ENCODE data around the gene NFATC1. TPM values are rescaled to one million over a fixed set of nuclear protein-coding genes. Genes with fewer than 3 reads are reported as not detected.

Gene NFATC1
- total RNA-seq, 4 donors from 2014 or later: 0.79 to 4.8 (median 2.6) TPM

GRCh38 chr18:79381811-79382311, 13.9 kb upstream of the NFATC1 start:
- Histone ChIP-seq H3K4me3 (no peak overlapping the region), H3K4me1 (peaks cover 0 to 17% (median 5%) of the 10 kb centered on the region in 3 donors), H3K36me3 (peaks cover 0 to 19% (median 0%) of the 10 kb centered on the region in 3 donors), H3K9me3 (no peaks in the 10 kb centered on the region), H3K27me3 (peaks cover 0 to 41% (median 0%) of the 10 kb centered on the region in 4 donors), H3K27ac (no peak overlapping the region)
- DNase-seq: no peak
- no peak for TF ChIP-seq CTCF (IDR thresholded peaks at IDR 0.05)
- TF ChIP-seq POLR2A (IDR thresholded peaks at IDR 0.05): no peak
- intact Hi-C loops (cut with DNase I): loop anchor here (2.0 to 5.0 kb wide), 2 partner anchors 145 to 261 kb away; no protein-coding TSS in a partner anchor
- 45 to 83% methylated on average over 4 to 11 of the region's 16 CpGs for WGBS, 2 donors

GRCh38 chr18:79382681-79383387, 12.9 kb upstream of the NFATC1 start:
- WGBS, 2 donors: 74 to 76% methylated on average over 5 to 12 of the region's 27 CpGs
- H3K27ac ChIP-seq: no peak overlapping the region
- peaks cover 0 to 17% (median 5%) of the 10 kb centered on the region in 3 donors for H3K4me1 ChIP-seq
- intact Hi-C loops (cut with DNase I): loop anchor here (5.0 kb wide), 1 partner anchor 144 kb away; no protein-coding TSS in a partner anchor
- no peak for DNase-seq
- H3K27me3 ChIP-seq: peaks cover 0 to 51% (median 0%) of the 10 kb centered on the region in 4 donors
- TF ChIP-seq CTCF (IDR thresholded peaks at IDR 0.05) (no peak), POLR2A (IDR thresholded peaks at IDR 0.05) (no peak)
- no peak overlapping the region for H3K4me3 ChIP-seq
- peaks cover 0 to 9% (median 0%) of the 10 kb centered on the region in 3 donors for H3K36me3 ChIP-seq
- no peaks in the 10 kb centered on the region for H3K9me3 ChIP-seq

- intact Hi-C loops (cut with DNase I): loop anchor here (5.0 kb wide), 1 partner anchor 144 kb away; no protein-coding TSS in a partner anchor
- TF ChIP-seq CTCF (IDR thresholded peaks at IDR 0.05): no peak
- no peak for TF ChIP-seq POLR2A (IDR thresholded peaks at IDR 0.05)
- H3K27ac ChIP-seq: no peak overlapping the region
- H3K4me1 ChIP-seq: peaks cover 0 to 17% (median 5%) of the 10 kb centered on the region in 3 donors
- H3K9me3 ChIP-seq: no peaks in the 10 kb centered on the region
- no peak overlapping the region for H3K4me3 ChIP-seq
- H3K27me3 ChIP-seq: peaks cover 0 to 58% (median 0%) of the 10 kb centered on the region in 4 donors
- DNase-seq: no peak
- peaks cover 0 to 2% (median 0%) of the 10 kb centered on the region in 3 donors for H3K36me3 ChIP-seq
- WGBS, 2 donors: 76 to 79% methylated on average over 3 to 5 of the region's 20 CpGs
Measured at GRCh38 chr18:79383388-79384056, 12.2 kb upstream of the NFATC1 start.

- peaks cover 0 to 65% (median 0%) of the 10 kb centered on the region in 4 donors for H3K27me3 ChIP-seq
- intact Hi-C loops (cut with DNase I): loop anchor here (5.0 kb wide), 1 partner anchor 143 kb away; no protein-coding TSS in a partner anchor
- H3K36me3 ChIP-seq: no peaks in the 10 kb centered on the region
- H3K4me3 ChIP-seq: no peak overlapping the region
- H3K9me3 ChIP-seq: no peaks in the 10 kb centered on the region
- TF ChIP-seq CTCF (IDR thresholded peaks at IDR 0.05) (no peak), POLR2A (IDR thresholded peaks at IDR 0.05) (no peak)
- no peak for DNase-seq
- no peak overlapping the region for H3K27ac ChIP-seq
- H3K4me1 ChIP-seq: peaks cover 0 to 11% (median 2%) of the 10 kb centered on the region in 3 donors
- WGBS, 2 donors: 27 to 28% methylated on average over 11 to 12 of the region's 17 CpGs
Measured at GRCh38 chr18:79384151-79384807, 11.5 kb upstream of the NFATC1 start.

Measured in esophagus squamous epithelium (tissue), 5 donors.